IMR-90 (cell line): ENCODE results near the gene RFTN1. TPM values are rescaled to one million over a fixed set of nuclear protein-coding genes. Genes with fewer than 3 reads are reported as not detected.

Experiments used
- ATAC-seq: fragments of 200-7000 bp; cut with Tn5 transposase; 2 replicates; pipeline ENCODE4 v1.9.1; 2020; ENCODE audit warnings: low read depth, mild to moderate bottlenecking, moderate library complexity
- BruUV-seq: library from RNA; stranded (reverse); fragments of 400-500 nt; replicated peaks from 2 replicates; lab custom pipeline; 2021; lab: Mats Ljungman, UMichigan
- CTCF ChIA-PET: fragments of 300-600 bp; formaldehyde crosslinking; extraction: SDS; loops from one replicate; lab custom pipeline; 2021; ENCODE audit warnings: antibody characterized with exemption; lab: Yijun Ruan, JAX
- POLR2A ChIA-PET: fragments of 300-600 bp; sonication (Branson Sonifier 250); formaldehyde crosslinking; loops from one replicate; lab custom pipeline; 2022; ENCODE audit warnings: antibody characterized with exemption; ENCODE audit not compliant: unreplicated experiment; lab: Charles Lee
- DNase-seq: peaks from one replicate; pipeline ENCODE4 v3.0.0; 2013
- H2AFZ ChIP-seq: replicated peaks from 2 replicates; pipeline ENCODE3; 2013; ENCODE audit warnings: low read length, mild to moderate bottlenecking; ENCODE audit not compliant: poor library complexity
- H2AK5ac ChIP-seq: 2 replicates; pipeline ENCODE4 v1.6.1; 2013; ENCODE audit warnings: low read depth, low read length, inconsistent platforms
- H2AK9ac ChIP-seq: replicated peaks from 2 replicates; pipeline ENCODE3; 2013; ENCODE audit warnings: mild to moderate bottlenecking, low read depth, low read length, moderate library complexity; ENCODE audit not compliant: poor library complexity
- H2BK120ac ChIP-seq: 2 replicates; pipeline ENCODE4 v1.6.1; 2013; ENCODE audit warnings: low read depth, low read length, inconsistent platforms
- H2BK15ac ChIP-seq: 3 replicates; pipeline ENCODE4 v1.6.1; 2013; ENCODE audit warnings: low read depth, low read length, inconsistent platforms
- H2BK20ac ChIP-seq: 2 replicates; pipeline ENCODE4 v1.6.1; 2013; ENCODE audit warnings: low read depth, mild to moderate bottlenecking, inconsistent platforms, low read length, moderate library complexity
- H2BK5ac ChIP-seq: 2 replicates; pipeline ENCODE4 v1.6.1; 2013; ENCODE audit warnings: mild to moderate bottlenecking, low read depth, low read length, inconsistent platforms; ENCODE audit not compliant: poor library complexity, severe bottlenecking
- H3K14ac ChIP-seq: replicated peaks from 2 replicates; pipeline ENCODE4 v1.6.1; 2013; ENCODE audit warnings: low read depth, low read length, inconsistent platforms
- H3K18ac ChIP-seq: 2 replicates; pipeline ENCODE4 v1.6.1; 2013; ENCODE audit warnings: low read depth, low read length, control low read depth
- H3K23ac ChIP-seq: 2 replicates; pipeline ENCODE4 v1.6.1; 2013; ENCODE audit warnings: low read depth, low read length, inconsistent platforms
- H3K27ac ChIP-seq: 2 replicates; pipeline ENCODE4 v1.5.1; 2013; ENCODE audit warnings: mild to moderate bottlenecking, control low read depth, low read length; ENCODE audit not compliant: insufficient read depth
- H3K27me3 ChIP-seq: 2 replicates; pipeline ENCODE4 v1.6.1; 2013; ENCODE audit warnings: low read length; ENCODE audit not compliant: control insufficient read depth, insufficient read depth
- H3K36me3 ChIP-seq: 2 replicates; pipeline ENCODE4 v1.6.1; 2013; ENCODE audit warnings: low read length, mixed read lengths; ENCODE audit not compliant: control insufficient read depth, insufficient read depth
- H3K4ac ChIP-seq: 2 replicates; pipeline ENCODE4 v1.6.1; 2013; ENCODE audit warnings: low read depth, low read length, inconsistent platforms
- H3K4me1 ChIP-seq: 2 replicates; pipeline ENCODE4 v1.6.1; 2013; ENCODE audit warnings: low read length, mixed read lengths; ENCODE audit not compliant: control insufficient read depth, insufficient read depth
- H3K4me2 ChIP-seq: 2 replicates; pipeline ENCODE4 v1.6.1; 2013; ENCODE audit warnings: low read depth, mild to moderate bottlenecking, control low read depth, low read length, moderate library complexity
- H3K4me3 ChIP-seq: 2 replicates; pipeline ENCODE4 v1.5.1; 2013; ENCODE audit warnings: low read depth, mild to moderate bottlenecking, control low read depth, low read length, moderate library complexity; ENCODE audit not compliant: insufficient read depth
- H3K56ac ChIP-seq: 2 replicates; pipeline ENCODE4 v1.6.1; 2013; ENCODE audit warnings: low read length, inconsistent platforms; ENCODE audit not compliant: insufficient read depth; ENCODE audit errors: extremely low read depth
- H3K79me1 ChIP-seq, 2 experiments: 2 replicates each; pipeline ENCODE4 v1.6.1; 2013; ENCODE audit warnings: low read length in 2 of 2, inconsistent platforms in 1 of 2, low read depth in 1 of 2
- H3K9ac ChIP-seq: 2 replicates; pipeline ENCODE4 v1.6.1; 2013; ENCODE audit warnings: low read depth, low read length, control low read depth
- H3K9me1 ChIP-seq: 2 replicates; pipeline ENCODE4 v1.6.1; 2013; ENCODE audit warnings: low read length, inconsistent platforms; ENCODE audit not compliant: insufficient read depth
- H3K9me3 ChIP-seq: 2 replicates; pipeline ENCODE4 v1.6.1; 2013; ENCODE audit warnings: low read length; ENCODE audit not compliant: control insufficient read depth, insufficient read depth
- H4K20me1 ChIP-seq: 2 replicates; pipeline ENCODE4 v1.6.1; 2013; ENCODE audit warnings: low read length, inconsistent platforms; ENCODE audit not compliant: insufficient read depth
- H4K5ac ChIP-seq: 2 replicates; pipeline ENCODE4 v1.6.1; 2013; ENCODE audit warnings: mild to moderate bottlenecking, low read depth, low read length, control low read depth
- H4K8ac ChIP-seq, 2 experiments: 2 replicates each; pipeline ENCODE4 v1.6.1; 2013; ENCODE audit warnings: low read depth in 2 of 2, low read length in 2 of 2, control low read depth in 1 of 2, inconsistent platforms in 1 of 2
- H4K91ac ChIP-seq: 2 replicates; pipeline ENCODE4 v1.6.1; 2013; ENCODE audit warnings: low read depth, low read length, inconsistent platforms; ENCODE audit not compliant: insufficient read depth
- FOS ChIP-seq: fragments of 150-350 bp; IDR thresholded peaks from 2 replicates; pipeline ENCODE4 v1.6.1; 2016; ENCODE audit warnings: low read depth, low read length
- MAFK ChIP-seq: IDR thresholded peaks from 2 replicates; pipeline ENCODE4 v1.6.1; 2012; ENCODE audit warnings: low read depth, low read length, improper control_type of control experiment
- MAZ ChIP-seq: IDR thresholded peaks from 2 replicates; pipeline ENCODE4 v1.6.1; 2012; ENCODE audit warnings: low read depth, mild to moderate bottlenecking, low read length, improper control_type of control experiment, moderate library complexity, borderline replicate concordance
- MXI1 ChIP-seq: IDR thresholded peaks from 2 replicates; pipeline ENCODE4 v1.6.1; 2012; ENCODE audit warnings: low read depth, mild to moderate bottlenecking, low read length, moderate library complexity, borderline replicate concordance
- RFX5 ChIP-seq: IDR thresholded peaks from 2 replicates; pipeline ENCODE4 v1.8.0; 2012; ENCODE audit warnings: low read depth, mild to moderate bottlenecking, low read length, moderate library complexity
- WGBS, 2 experiments: methylation state at CpG; one replicate each; pipeline versions ENCODE4 v1.1.5 to v1.1.7; 2013; ENCODE audit warnings: missing lambda C conversion rate in 2 of 2; ENCODE audit not compliant: insufficient read length in 1 of 2; ENCODE audit errors: extremely low coverage in 2 of 2; 5-methylcytosine and 5-hydroxymethylcytosine counted together
- dilution Hi-C: fragments of 300-500 bp; cut with HindIII; formaldehyde crosslinking; loops from one replicate; pipeline ENCODE4 v1.14.3; 2018; ENCODE audit warnings: low sequenced_read_pairs; ENCODE audit not compliant: unreplicated experiment
- in situ Hi-C: fragments of 300-500 bp; cut with MboI; formaldehyde crosslinking; loops from 3 replicates; pipeline ENCODE4 v1.14.3; 2019; ENCODE audit warnings: low sequenced_read_pairs, inconsistent platforms, mixed read lengths
- intact Hi-C: fragments of 100-400 bp; cut with micrococcal nuclease; formaldehyde crosslinking; loops from 2 replicates; pipeline ENCODE4 v1.10.0; 2022
- polyA plus RNA-seq, 3 experiments: library from polyadenylated mRNA; depleted of rRNA; stranded (reverse); fragments of >200 nt; gene quantifications; 2 replicates each; pipeline ENCODE4 v1.2.3, GENCODE V29; 2012; ENCODE audit warnings: low replicate concordance in 1 of 3
- total RNA-seq: library from RNA; depleted of rRNA; stranded (reverse); fragments of >200 nt; gene quantifications from 2 replicates; pipeline ENCODE4 v1.2.3, GENCODE V29; 2012
- TF ChIP-seq, protein P1 (sequence below): fragments of 150-350 bp; IDR thresholded peaks from 2 replicates; pipeline ENCODE4 v1.6.1; 2017; ENCODE audit warnings: mild to moderate bottlenecking, antibody characterized with exemption, low read length, low read depth

RFTN1 gene
- total and polyA plus RNA-seq, 2 of the 4 experiments (the other 2 are of a cell fraction): 45.0 to 52.0 TPM

DNA sequence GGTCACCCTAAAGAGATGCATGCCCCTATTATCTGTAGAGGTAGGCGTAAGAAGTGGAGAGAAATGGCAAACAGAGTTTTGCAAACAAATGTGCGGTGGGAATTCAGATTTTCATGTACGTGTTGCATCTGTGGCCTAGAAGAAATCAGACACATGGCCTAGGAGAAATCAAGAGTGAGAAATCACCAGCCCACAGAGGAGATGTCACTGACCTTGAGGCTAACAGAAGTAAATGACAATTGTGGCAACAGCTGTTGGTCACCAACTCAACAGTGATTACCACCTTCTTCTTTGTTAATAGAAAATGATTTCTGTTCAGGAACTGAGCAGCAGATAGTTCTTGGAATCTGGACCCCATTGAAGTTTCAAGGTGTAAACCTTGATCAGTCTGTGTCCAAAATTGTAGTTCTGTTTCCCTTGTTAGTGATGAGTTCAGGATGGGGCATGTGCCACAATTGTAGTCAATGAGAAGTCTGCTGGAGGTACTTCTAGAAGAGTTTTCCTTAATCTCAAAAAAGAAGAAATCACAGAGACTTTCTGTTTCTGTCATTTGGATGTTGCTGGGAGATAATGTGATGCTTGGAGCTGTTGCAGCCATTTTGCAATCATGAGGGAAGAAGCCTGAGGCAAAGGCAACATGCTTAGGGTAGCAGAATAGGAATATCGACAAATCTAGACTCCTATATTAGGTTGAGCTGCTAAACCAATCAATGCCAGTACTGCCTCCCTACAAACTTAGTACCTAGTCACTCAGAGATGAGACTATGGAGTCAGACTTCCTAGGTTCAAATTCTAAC is 34.3 kb upstream of the RFTN1 start:
- 94% methylated on average over 3 of the region's 4 CpGs; no CpG with 5 or more reads in 1 of the 2 experiments for WGBS, 2 experiments
- no peak overlapping the region for H2BK5ac ChIP-seq
- H3K9me3 ChIP-seq: no peaks in the 10 kb centered on the region
- H4K5ac ChIP-seq: no peak overlapping the region
- H3K56ac ChIP-seq: no peak overlapping the region
- H2AK9ac ChIP-seq: no peak overlapping the region
- DNase-seq (no peak), ATAC-seq (no peak)
- H3K4me1 ChIP-seq: no peaks in the 10 kb centered on the region; the same call in 1 of the 2 replicates
- H3K36me3 ChIP-seq: no peaks in the 10 kb centered on the region
- POLR2A ChIA-PET: no interaction called here
- no peak overlapping the region for H3K9ac ChIP-seq
- H3K23ac ChIP-seq: no peak overlapping the region
- CTCF ChIA-PET: interaction anchor here (0.7 to 1.4 kb wide), 2 partner anchors 258 to 279 kb away, joined by 3 to 4 read pairs; no protein-coding TSS in a partner anchor
- no peaks in the 10 kb centered on the region for H3K79me1 ChIP-seq
- H3K18ac ChIP-seq: no peak overlapping the region
- H3K14ac ChIP-seq: no peak overlapping the region
- no peak overlapping the region for H2AK5ac ChIP-seq
- intact Hi-C loops (no loop called here), dilution Hi-C loops (loop anchor here (25.0 kb wide), 1 partner anchor 260 kb away; no protein-coding TSS in a partner anchor), in situ Hi-C loops (loop anchor here (25.0 kb wide), 1 partner anchor 710 kb away; no protein-coding TSS in a partner anchor)
- no peak overlapping the region for H3K4me2 ChIP-seq
- TF ChIP-seq MXI1 (no peak), FOS (no peak), MAZ (no peak), RFX5 (no peak), MAFK (no peak)
- TF ChIP-seq, protein P1, sequence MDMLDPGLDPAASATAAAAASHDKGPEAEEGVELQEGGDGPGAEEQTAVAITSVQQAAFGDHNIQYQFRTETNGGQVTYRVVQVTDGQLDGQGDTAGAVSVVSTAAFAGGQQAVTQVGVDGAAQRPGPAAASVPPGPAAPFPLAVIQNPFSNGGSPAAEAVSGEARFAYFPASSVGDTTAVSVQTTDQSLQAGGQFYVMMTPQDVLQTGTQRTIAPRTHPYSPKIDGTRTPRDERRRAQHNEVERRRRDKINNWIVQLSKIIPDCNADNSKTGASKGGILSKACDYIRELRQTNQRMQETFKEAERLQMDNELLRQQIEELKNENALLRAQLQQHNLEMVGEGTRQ: no peak
- H3K9me1 ChIP-seq: no peaks in the 10 kb centered on the region
- no peak overlapping the region for H3K27ac ChIP-seq
- BruUV-seq: no TSS peak
- no peak overlapping the region for H4K91ac ChIP-seq
- H3K4ac ChIP-seq: no peak overlapping the region; the same call in 1 of the 2 replicates
- H3K4me3 ChIP-seq: no peak overlapping the region
- H3K27me3 ChIP-seq: peaks cover 20% of the 10 kb centered on the region
- no peak overlapping the region for H4K8ac ChIP-seq
- no peak overlapping the region for H2BK15ac ChIP-seq
- no peak overlapping the region for H2BK120ac ChIP-seq
- H4K20me1 ChIP-seq: no peaks in the 10 kb centered on the region
- no peak overlapping the region for H2BK20ac ChIP-seq
- no peak overlapping the region for H2AFZ ChIP-seq
